ENCODE measurements around the gene ATG4A.

ATG4A gene

GRCh38 chrX:108199041-108199440 is 107.5 kb downstream of the ATG4A start:
- ATAC-seq (replicated peaks; ENCODE audit: extremely low read depth, poor library complexity, severe bottlenecking): no peak
- no peaks in the 10 kb centered on the region for H3K9me3 Mint-ChIP-seq
- no peaks in the 10 kb centered on the region for H3K27me3 Mint-ChIP-seq
- no peaks in the 10 kb centered on the region for H3K4me1 Mint-ChIP-seq
- H3K27ac Mint-ChIP-seq (ENCODE audit: low read depth): no peak overlapping the region
- H3K4me3 Mint-ChIP-seq: no peak overlapping the region
- no peak for DNase-seq (ENCODE audit: low spot score in 2 of 2)
- H3K36me3 Mint-ChIP-seq (ENCODE audit: insufficient read depth): no peaks in the 10 kb centered on the region

DNA sequence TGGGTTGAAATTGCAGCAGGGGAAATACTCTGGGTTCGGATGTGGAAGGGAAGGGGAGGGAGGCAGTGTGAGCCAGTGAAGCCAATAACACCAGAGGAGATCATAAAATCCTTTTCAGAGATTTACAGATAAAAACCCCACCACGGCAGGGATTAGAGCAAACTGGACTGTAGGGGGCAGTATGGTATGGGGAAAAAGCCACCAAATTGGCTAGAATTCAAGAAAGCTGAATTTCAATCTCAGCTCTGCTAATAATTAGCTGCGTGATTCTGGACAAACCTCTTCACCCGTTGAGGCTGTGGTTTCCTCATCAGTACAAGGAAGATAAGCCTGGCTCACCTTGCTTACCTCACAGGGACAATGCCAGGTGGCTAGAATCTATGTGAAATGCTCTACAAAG is 108.1 kb downstream of the ATG4A start:
- H3K27me3 Mint-ChIP-seq: no peaks in the 10 kb centered on the region
- H3K4me1 Mint-ChIP-seq: no peaks in the 10 kb centered on the region
- no peak overlapping the region for H3K4me3 Mint-ChIP-seq
- H3K27ac Mint-ChIP-seq (ENCODE audit: low read depth): no peak overlapping the region
- ATAC-seq (replicated peaks; ENCODE audit: extremely low read depth, poor library complexity, severe bottlenecking) (no peak), DNase-seq (ENCODE audit: low spot score in 2 of 2) (no peak)
- no peaks in the 10 kb centered on the region for H3K9me3 Mint-ChIP-seq
- no peaks in the 10 kb centered on the region for H3K36me3 Mint-ChIP-seq (ENCODE audit: insufficient read depth)

DNA sequence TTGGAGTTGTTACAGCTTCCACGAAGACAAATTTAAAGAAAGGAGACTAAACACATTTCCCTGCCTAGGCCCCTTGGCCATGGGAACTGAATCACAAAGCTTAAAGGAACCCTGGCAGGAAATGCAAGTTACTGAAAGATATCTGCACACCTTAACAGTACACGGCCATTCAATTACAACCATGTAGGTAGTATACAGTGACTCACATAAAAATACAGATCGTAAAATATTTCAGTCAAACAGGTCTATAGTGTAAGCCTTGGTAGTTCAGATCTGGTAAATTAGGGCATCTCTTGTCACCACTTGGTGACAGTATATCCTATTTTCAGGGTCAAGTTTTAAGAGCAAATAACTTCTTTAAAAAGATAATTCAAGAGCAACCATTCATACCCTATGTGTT is 112.0 kb downstream of the ATG4A start:
- no peak overlapping the region for H3K27ac Mint-ChIP-seq (ENCODE audit: low read depth)
- H3K4me1 Mint-ChIP-seq: no peaks in the 10 kb centered on the region
- no peaks in the 10 kb centered on the region for H3K9me3 Mint-ChIP-seq
- no peak overlapping the region for H3K4me3 Mint-ChIP-seq
- no peak for DNase-seq (ENCODE audit: low spot score in 2 of 2)
- no peak for ATAC-seq (replicated peaks; ENCODE audit: extremely low read depth, poor library complexity, severe bottlenecking)
- no peaks in the 10 kb centered on the region for H3K27me3 Mint-ChIP-seq
- no peaks in the 10 kb centered on the region for H3K36me3 Mint-ChIP-seq (ENCODE audit: insufficient read depth)

Data from central memory CD8-positive, alpha-beta T cell (primary cell).